NCI-H2107 treated with DMSO at 0.1 percent for 48 hours (cell line): ENCODE measurements around the gene C1QTNF5.
A peak's percentile ranks its signal among the peaks of the same experiment; 100 is the strongest.

Experiments used
- DNase-seq: peaks from one replicate; lab custom pipeline; 2025; ENCODE audit not compliant: unreplicated experiment; lab: John Stamatoyannopoulos, UW

C1QTNF5 gene

DNA sequence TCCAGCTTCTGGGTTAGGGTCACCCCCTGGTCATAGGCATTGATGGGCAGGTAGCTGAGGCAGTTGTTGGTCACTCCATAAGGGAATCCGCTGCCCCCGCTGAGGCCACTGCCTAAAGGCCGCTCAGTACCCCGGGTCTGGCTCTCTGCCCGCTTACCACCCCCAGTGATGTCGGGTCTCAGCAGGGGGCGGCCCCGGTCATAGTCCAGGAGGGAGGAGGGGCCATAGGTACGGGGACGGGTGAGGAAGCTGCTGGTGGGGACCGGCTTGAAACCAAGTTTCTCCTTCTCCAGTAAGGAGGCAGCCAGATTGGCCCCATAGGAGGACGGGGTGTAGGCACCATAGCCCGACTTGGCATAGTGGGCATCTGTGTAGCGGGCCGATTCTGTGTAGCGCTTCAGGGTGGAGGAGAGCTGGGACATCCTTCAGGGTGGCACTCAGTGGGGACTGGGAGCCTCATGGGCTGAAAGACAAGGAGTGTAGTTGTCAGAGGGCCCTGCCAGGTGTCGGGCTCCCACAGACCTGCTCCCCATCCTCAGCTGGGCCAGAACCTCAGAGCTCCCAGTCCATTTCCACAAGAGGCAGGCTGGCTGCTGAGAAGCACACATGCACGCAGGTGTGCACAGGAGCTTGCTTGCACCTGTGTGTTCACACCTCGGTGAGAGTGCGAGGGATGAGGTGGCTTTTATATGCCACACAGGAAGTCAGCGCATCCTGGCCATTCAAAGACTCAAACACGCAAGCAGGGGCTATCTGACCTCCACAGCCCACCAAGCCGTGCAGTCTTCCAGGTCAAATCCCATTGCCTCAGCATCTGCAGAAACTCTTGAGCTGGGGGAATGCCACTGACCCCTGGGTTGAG is 32.6 kb upstream of the C1QTNF5 start:
- no peak for DNase-seq

DNA sequence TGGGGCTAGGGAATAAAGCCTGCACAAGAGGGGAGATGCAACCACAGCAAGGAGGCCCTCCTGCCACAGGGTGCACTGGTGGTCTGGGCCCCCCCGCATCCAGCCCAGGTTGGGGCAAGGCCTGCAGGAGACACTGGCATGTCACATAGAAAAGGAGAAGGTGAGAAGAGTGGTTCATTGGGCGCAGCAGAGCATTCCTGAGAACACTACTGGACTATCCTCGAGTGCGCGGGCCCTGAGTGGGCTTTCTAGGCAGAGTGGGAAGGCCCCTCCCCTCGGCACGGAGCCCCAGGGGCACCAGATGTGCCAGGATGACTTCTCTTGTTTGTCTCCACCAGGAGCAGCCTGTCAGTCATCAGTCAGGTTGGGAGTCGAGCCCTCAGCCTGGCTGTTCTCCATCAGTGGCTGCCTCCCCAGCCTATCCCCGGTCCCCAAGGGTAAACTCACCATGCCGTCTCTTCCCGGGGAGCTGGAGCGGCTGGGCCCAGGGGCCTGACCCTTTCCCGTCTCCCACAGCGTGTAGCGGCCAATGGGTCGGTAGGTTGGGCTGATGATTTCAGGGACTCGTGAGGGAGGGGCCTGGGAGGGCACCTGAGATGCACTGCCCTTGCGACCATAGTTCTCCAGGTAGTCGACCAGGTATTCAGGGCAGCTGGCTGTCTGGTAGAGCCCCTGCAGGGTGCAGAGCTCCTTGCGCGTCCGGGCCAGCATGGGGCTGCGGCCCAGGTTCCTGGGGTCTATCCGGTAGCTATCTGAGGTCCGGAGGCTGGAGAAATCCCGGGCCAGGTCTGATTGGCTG is 31.8 kb upstream of the C1QTNF5 start:
- DNase-seq: no peak

DNA sequence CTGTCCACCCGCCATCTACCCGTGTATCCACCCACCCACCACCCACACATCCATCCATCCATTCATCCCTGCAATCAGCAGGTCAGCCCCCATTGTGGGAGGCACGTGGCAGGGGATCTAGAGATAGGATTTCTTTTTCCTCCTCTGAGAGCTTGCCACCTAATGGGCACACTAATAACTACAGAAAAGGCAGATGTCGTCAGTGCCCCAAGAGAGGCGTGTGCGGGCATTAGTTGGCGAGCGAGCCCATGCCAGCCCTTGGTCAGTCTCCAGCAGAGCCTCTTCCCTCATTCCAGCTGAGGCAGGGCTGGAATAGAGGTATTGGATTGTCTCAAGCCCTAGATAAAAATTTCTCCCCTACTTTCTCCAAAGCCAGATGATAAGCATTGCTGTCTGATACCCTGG is 31.1 kb upstream of the C1QTNF5 start:
- peak; percentile 54 for DNase-seq

DNA sequence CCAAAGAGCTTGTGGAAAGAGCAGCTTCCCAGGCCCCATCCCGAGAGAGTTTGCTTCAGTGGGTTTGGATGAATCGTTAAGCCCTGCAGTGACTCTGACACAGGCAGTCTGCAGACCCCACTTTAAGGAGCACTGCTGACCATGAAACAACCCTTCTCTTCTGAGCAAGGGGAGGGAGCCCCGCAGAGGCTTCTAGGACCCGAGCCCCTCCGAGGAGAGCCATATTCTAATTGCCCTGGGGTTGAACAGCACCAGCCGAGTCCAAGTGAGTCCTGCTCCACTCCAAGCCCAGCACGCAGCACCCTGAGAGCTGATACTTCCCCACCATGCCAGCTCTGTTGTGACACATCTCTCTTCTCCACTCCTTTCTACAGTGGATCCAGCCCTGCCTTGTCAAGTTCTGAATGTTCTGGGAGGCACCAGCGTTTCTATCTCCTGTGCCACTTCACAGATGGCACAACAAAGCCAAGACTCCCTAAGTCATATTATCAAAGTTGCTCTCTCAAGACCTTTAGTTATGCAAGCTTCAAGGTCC is 30.5 kb upstream of the C1QTNF5 start:
- DNase-seq: no peak

DNA sequence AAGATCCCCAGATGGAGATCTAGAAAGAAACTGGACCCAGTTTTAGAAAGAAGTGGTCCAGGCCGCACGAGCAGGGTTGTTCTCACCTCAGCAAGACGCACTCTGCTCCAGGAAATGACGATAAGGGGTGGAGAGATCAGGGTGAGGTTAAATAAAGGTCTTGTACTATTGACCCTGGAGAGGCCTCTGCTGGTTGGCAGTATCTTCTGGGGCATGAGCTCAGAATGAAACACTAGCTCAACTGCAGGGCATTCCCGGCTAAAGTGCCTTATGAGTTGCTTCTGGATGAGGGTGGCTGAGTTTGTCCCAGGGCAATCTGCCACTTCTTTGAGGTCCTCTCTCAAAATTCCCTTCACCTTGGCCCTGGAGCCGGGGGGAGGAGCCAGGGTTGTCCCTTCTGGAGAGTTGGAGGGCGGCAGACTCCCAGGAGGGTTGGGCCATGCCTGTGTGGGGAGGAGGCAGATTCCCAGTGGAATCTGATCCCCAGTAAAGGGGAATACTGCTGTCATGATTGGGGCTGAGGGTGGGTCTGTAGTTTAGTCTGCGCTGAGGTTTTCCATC is 29.9 kb upstream of the C1QTNF5 start:
- no peak for DNase-seq

DNA sequence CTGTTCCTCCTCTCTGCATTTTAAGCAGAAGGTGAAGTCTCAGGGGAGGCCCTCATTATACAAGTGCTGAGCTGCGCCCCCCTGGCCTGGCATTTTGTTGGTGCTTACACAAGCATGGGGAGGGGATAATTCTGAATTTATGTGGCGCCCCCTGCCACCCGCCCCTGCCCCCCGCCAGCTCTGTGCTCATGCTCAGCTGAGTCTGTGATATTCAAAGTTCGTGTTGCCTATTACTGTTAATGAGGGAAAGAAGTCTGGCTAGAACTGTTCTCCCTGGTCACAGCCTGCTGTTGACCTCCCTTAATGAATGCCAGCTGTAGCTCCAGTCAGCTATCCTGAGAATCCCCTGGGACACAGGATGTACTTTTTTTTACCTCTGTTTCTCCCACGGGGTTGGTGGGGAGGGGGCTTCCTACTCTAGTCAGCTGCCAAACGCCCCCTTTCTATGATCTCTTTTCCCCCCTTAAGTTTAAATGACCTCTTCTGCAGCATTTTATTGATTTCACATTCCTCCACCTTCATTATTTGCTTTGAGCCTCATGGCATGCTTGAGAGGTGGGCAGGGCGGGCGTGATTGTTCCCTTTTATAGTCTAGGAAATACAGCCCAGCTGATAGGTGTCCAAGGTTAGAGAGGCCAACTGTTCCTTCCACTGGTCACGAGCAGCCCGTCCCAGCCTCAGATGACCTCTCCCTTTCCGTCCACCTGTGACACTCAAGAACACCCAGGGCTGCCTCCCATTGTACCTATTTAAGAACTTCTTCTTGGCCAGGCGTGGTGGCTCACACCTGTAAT is 28.6 kb upstream of the C1QTNF5 start:
- DNase-seq: no peak

DNA sequence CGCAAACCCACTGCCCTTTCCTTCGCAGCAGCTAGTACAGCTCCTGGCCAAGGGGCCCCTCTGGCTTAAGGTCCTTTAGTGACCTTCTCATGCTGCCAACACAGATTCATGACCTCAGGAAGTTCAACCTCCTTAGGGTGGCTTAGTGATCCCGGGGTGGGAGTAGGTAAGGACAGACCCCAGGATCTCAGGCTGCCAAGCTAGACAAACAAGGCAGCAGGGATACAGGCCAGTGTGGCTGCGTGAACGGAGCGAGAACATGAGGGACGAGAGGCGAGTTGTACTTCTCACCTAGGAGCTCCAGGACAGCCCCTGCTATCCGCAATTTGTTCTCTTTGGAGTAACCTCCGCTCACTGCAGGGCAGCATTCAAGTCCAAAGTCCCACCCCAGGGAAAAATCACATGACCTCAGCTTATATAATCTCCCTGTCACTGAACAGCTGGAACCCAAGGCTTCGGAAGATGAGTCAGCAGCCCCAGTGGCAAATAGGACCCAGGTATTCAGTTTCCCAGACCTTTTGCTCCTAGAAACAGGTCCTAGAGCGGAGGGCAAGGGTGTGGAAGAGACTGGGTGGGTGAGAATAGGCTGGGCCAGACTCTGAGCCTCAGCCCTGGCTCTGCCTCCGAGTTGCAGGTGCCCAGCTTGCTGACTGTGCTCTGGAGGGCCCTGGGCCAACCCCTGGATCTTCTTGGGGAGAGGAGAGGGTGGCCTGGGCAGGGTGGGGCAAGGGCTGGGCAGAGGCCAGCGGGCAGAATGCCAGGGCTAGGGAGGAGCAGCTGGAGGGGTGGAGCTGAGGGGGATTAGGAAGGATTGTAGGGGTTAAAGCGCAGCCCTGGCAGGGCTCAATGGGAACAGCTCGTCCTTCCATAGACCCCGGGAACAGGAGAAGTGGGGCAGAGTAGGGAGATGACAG is 27.7 kb upstream of the C1QTNF5 start:
- DNase-seq: no peak

DNA sequence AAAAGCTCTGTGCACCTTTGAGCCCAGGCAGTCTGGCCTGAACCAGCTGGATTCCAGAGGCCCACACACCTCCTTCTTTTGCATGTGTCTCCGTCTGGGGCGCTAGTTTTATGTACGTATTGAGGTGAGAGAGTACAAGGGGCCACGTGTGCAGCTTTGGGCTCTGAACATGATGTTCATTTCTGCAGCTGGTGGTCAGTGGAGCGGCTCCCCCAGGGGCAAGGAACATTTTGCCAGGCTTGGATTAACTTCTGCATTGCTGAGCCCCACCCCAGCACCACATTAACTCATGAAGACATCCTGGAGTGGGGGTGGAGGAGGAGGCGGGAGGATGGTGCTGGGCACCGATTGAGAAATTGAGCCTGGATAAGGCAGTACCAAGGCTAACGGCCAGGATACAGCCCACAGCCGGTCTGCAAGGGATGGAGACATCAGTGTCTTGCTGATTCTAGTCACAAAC is 27.0 kb upstream of the C1QTNF5 start:
- no peak for DNase-seq

DNA sequence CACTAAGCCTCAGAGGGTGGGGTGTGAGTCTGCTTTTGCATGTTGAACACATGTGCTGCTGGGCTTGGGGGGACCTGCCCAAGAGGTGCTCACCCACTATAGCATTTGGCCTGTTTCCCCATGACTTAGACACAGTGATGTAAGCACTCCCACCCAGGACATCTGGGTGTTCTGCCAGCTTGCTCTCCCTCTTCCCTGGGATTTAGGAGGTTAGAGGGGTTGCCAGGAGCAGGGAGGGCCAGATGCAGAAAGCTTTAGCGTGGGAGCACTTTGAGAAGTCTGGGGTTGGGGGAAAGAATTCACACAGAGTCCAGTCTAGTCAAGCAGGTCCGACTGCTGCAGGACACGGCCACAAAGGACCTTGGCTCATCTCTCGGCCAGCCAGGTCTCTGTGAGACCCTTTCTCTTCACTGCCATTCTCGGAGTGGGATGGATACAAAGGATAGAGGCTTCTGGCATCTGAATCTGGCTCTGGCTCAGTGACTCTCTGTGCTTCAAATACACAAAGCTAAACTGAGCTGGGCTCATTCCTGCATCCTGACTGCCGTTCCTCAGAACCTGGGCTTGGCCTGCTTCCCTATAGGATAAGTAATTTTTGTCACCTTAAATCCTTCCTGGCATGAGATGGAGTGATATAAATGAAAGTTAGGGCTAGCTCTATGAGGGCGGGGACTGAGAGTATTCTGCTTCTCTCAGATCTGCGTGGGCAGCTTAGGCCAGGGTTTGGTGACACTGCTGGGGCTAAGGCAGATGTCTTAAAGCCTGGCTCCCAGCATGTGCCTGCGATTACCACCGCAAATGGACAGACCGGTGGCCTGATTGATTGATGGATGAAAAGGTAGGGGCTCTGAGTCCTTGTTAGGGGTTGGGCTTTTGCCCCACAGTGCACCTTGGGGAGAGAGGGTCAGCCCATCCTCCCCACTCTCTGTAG is 26.3 kb upstream of the C1QTNF5 start:
- DNase-seq: no peak

DNA sequence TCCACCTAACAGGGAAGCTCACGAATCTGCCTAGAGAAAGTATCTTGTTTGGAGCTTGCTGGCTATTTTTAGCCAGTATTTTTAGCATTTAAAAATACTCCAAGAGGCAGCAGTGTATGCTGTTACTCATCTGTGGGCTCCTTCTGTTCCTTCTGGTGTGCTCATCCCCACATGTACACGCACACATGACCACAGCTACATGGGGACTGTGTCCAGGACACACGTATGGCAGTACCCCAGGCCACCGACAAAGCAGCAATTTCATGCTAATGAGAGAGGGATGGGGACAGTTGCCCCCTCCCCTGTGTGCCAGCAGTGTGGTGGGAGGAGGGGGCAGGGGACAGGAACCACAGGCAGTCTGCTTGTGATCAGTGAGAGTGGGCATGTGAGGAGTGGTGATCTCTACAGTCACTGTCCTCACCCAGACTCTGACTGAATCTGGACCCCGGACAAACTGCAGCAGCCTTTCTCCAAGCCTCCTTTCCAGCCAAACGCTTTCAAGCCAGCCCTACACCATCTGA is 24.4 kb upstream of the C1QTNF5 start:
- no peak for DNase-seq

DNA sequence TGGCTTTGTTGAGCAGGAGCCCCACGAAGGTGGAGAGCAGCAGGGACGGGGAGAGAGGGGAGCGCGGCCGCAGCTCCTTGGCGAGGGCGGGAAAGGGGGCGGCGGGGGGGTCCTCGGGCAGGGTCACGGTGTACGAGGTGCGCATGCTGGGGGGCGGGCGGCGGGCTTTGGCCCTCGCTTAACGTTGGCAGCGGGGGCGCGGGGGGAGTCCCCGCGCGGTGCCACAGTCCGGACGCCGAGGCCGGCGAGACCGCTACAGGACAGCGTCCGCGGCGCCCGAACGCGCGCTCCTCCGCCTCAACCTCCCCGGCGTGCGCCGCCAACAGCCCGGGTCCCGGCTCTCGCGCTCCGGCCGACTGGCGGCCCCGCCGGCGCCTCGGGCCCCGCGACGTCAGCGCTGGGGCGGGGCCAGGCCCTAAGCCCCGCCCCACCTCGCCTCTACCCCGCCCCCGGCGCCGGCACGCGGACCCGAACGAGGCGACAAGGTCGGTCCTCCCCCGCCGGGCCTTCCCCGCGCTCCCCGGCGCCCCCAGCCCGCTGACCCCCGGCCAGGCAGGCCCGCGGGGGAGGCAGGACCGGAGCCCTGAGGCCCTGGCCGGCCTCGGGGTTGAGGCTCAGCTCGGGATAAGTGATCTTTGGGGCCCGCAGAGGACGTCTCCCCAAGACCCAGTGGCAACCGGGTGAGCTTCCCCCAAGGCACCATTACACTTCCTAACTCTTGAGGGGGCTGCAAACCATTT is 23.3 kb upstream of the C1QTNF5 start:
- no peak for DNase-seq

DNA sequence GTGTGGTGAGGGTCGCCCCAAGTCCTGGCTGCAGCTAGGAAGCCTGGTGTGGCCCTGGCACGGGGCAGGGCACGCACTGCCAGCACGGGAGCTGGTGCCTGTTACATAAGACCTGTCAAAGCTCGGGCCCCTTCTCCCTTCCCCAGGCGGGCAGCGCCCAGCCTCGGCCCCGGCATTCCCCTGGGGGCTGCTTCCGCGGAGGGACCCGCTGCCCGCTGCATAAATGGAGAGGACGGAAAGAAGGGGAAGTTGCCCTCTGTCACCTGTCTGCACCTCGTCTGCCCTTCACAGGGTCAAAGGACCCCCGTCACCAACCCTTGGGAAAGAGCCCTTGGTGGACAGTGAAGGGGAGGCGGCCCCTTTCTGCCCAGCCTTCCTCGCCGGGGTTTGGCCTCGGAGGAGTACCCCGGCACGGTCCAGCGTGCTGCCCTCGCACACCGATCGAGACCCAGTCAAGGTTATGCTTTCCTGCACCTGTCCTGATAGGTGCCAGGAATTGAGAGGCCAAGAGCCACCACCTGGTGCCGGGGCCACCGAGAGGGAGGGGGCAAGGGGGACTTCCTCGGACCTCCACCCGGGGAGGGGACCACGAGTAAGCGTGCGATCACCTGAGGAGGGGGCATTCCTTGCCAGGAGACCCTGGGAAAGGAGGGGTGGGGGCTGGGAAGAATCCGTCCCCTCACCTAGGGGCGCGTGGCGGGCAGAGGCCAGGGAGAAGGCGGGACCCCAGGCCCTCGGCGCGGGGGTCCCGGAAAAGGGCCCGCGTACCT is 22.6 kb upstream of the C1QTNF5 start:
- DNase-seq: no peak

DNA sequence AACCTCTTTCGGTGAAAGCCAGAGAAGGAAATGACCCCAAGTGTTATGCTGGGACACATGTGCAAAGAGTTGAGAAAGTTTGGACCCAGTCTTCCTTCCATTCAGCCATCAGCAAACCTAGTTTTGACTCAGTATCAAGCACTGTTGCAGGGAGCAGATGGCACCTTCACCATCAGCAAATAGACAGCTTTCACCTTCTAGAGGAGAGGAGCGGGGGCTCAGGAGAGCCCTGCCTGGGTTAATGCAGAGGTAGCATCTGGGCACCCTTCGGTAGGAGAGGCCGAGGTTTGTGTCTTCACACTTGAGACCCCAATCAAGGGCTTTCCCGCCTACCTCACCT is 22.0 kb upstream of the C1QTNF5 start:
- no peak for DNase-seq

DNA sequence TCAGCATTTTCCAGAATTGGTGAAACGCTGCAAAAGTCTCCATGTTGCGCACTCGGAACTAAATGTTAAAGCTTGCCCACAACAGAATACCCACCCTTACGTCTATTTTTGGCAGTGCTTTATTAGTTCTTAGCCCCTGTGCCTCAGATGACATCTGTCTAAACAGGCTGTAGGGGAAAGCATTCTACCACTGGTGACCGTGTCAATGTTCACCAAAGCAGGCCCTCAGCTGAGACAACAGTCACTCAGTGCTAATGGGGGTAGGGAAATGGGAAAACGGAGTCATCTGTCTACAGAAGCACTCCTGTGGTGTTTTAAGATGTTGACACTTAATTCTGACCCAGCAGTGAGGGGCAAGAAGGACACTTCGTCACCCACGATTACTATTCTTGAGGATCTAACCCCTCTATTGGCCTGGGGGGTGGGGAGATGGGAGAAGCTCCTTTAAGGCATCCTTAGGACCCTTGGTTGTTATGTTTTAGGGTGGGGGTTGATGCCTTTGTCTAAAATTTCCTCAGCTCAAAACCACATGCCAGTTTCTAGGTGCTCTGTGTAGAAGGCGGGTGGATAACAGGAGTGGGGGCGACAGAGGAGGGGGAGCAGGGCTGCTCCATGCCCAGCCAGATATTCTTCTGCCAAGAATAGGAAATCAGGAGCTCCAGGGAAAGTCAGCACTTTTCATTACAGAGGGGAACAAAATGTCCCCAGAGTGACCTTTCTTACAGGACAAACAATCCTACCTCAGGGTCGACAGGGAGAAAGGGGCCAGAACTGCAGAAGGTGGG is 21.4 kb upstream of the C1QTNF5 start:
- DNase-seq: no peak

DNA sequence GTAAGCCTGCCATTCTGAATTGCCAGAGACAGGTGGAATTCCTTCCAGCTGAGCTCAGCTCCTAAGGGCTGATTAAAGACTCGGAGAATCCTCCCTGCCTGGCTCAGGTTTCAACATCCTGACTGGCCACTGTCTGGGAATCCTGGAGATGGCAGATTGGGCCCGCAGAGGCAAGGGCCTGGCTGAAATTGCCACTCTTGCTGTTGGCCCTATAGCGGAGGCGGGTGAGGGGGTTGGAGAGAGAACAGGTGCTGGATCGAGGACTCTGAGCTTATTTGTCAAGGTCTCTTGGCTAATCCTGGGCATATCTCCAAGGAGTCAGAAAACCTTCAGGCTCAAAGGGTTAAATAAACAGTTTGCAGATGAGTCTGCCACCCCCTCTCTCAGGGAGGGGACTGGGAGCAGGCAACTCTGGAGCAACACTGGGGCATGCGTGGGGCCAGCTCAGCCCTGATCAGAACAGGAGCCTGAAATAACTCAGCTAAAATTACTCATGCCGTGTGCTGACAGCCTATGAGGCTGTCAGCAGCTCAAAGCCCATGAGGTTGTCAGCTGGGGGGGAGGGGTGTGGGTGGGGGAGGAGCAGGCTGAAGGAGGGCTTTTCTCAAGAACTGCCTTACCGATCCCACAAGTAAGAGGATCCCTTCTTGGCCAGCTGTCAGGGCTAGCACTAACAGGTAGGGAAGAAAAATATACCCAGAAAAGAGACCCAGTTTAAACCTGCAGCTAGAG is 20.5 kb upstream of the C1QTNF5 start:
- DNase-seq: peak; percentile 79
